Left ventricle myocardium inferior (tissue), 1 donor: ENCODE data around the gene PAX2. TPM values are rescaled to one million over a fixed set of nuclear protein-coding genes. Genes with fewer than 3 reads are reported as not detected.
A peak's percentile ranks its signal among the peaks of the same experiment; 100 is the strongest.

Experiments used
- DNase-seq: peaks from one replicate; pipeline ENCODE4 v3.0.0-alpha.2; 2020
- H3K27ac ChIP-seq: fragments of 200-600 bp; replicated peaks from 2 replicates; pipeline ENCODE4 v1.8.0; 2021
- H3K27me3 ChIP-seq: fragments of 200-600 bp; 2 replicates; pipeline ENCODE4 v1.8.0; 2021; ENCODE audit warnings: low read depth
- H3K36me3 ChIP-seq: fragments of 200-600 bp; 2 replicates; pipeline ENCODE4 v1.8.0; 2021
- H3K4me1 ChIP-seq: fragments of 200-600 bp; 2 replicates; pipeline ENCODE4 v1.8.0; 2021
- H3K4me3 ChIP-seq: fragments of 200-600 bp; 2 replicates; pipeline ENCODE4 v1.8.0; 2021; ENCODE audit warnings: mild to moderate bottlenecking, moderate library complexity
- H3K9me3 ChIP-seq: fragments of 200-600 bp; replicated peaks from 2 replicates; pipeline ENCODE4 v1.8.0; 2021
- CTCF ChIP-seq: fragments of 200-600 bp; IDR thresholded peaks from 2 replicates; pipeline ENCODE4 v1.8.0; 2021; ENCODE audit warnings: antibody characterized with exemption, mild to moderate bottlenecking, borderline replicate concordance
- intact Hi-C: fragments of 100-400 bp; cut with micrococcal nuclease; formaldehyde crosslinking; loops from one replicate; pipeline ENCODE4 v1.11.0; 2022
- total RNA-seq: library from RNA; stranded (reverse); fragmentation: NEBNext Ultra II Directional; extraction: Animal tissue kit (Norgen Biotek cat#: 25700); gene quantifications from one replicate; pipeline ENCODE4 v1.2.1, GENCODE V29; 2021
- donor health status: DM: no; HTN: yes; CAD: no; lungs with severe emphysema.

Gene PAX2
- total RNA-seq, 1 donor from 2014 or later = not detected

- H3K27ac ChIP-seq = no peak overlapping the region
- intact Hi-C loops = no loop called here
- H3K9me3 ChIP-seq = no peaks in the 10 kb centered on the region
- peak overlapping the region; percentile 52 for H3K4me3 ChIP-seq
- no peaks in the 10 kb centered on the region for H3K36me3 ChIP-seq
- no peak for TF ChIP-seq CTCF
- H3K27me3 ChIP-seq = peaks cover 100% of the 10 kb centered on the region
- DNase-seq = no peak
- H3K4me1 ChIP-seq = peaks cover 23% of the 10 kb centered on the region
These were observed 31.4 kb upstream of the PAX2 start for GRCh38 chr10:100713859-100714565.

- no peak overlapping the region for H3K27ac ChIP-seq
- TF ChIP-seq CTCF = no peak
- peaks cover 100% of the 10 kb centered on the region for H3K27me3 ChIP-seq
- H3K4me3 ChIP-seq = no peak overlapping the region
- H3K9me3 ChIP-seq = no peaks in the 10 kb centered on the region
- DNase-seq = no peak
- H3K4me1 ChIP-seq = peaks cover 23% of the 10 kb centered on the region
- intact Hi-C loops = no loop called here
- no peaks in the 10 kb centered on the region for H3K36me3 ChIP-seq
These were observed 30.8 kb upstream of the PAX2 start for GRCh38 chr10:100714566-100714950.

- Histone ChIP-seq H3K27me3 (peaks cover 100% of the 10 kb centered on the region), H3K36me3 (no peaks in the 10 kb centered on the region), H3K4me3 (peak overlapping the region; percentile 56), H3K9me3 (no peaks in the 10 kb centered on the region), H3K4me1 (peaks cover 20% of the 10 kb centered on the region), H3K27ac (no peak overlapping the region)
- DNase-seq = no peak
- intact Hi-C loops = no loop called here
- TF ChIP-seq CTCF = no peak
These were observed 30.3 kb upstream of the PAX2 start for GRCh38 chr10:100715101-100715444.

- TF ChIP-seq CTCF = no peak
- intact Hi-C loops = no loop called here
- H3K4me1 ChIP-seq = peaks cover 17% of the 10 kb centered on the region
- no peaks in the 10 kb centered on the region for H3K36me3 ChIP-seq
- H3K4me3 ChIP-seq = peak overlapping the region; percentile 56
- no peaks in the 10 kb centered on the region for H3K9me3 ChIP-seq
- peaks cover 100% of the 10 kb centered on the region for H3K27me3 ChIP-seq
- no peak overlapping the region for H3K27ac ChIP-seq
- DNase-seq = no peak
These were observed 29.7 kb upstream of the PAX2 start for GRCh38 chr10:100715445-100716385.

- Histone ChIP-seq H3K27me3 (peaks cover 100% of the 10 kb centered on the region), H3K27ac (no peak overlapping the region), H3K36me3 (no peaks in the 10 kb centered on the region), H3K9me3 (no peaks in the 10 kb centered on the region), H3K4me1 (peaks cover 17% of the 10 kb centered on the region), H3K4me3 (no peak overlapping the region)
- TF ChIP-seq CTCF = no peak
- DNase-seq = no peak
- intact Hi-C loops = no loop called here
These were observed 28.2 kb upstream of the PAX2 start for GRCh38 chr10:100717166-100717565.
